Measurements from ENCODE around the gene AAR2.

GRCh38 chr20:36261389-36262105, 25.3 kb downstream of the AAR2 start:
- TF ChIP-seq CTCF (IDR thresholded peaks at IDR 0.05) (no peak), ZFX (IDR thresholded peaks at IDR 0.05; ENCODE audit: borderline replicate concordance) (no peak)
